ENCODE measurements around the gene ABHD6. TPM values are rescaled to one million over a fixed set of nuclear protein-coding genes. Genes with fewer than 3 reads are reported as not detected.

The ABHD6 gene
- total RNA-seq, 4 donors from 2014 or later, result 19.4 to 29.2 (median 28.6) TPM

DNA sequence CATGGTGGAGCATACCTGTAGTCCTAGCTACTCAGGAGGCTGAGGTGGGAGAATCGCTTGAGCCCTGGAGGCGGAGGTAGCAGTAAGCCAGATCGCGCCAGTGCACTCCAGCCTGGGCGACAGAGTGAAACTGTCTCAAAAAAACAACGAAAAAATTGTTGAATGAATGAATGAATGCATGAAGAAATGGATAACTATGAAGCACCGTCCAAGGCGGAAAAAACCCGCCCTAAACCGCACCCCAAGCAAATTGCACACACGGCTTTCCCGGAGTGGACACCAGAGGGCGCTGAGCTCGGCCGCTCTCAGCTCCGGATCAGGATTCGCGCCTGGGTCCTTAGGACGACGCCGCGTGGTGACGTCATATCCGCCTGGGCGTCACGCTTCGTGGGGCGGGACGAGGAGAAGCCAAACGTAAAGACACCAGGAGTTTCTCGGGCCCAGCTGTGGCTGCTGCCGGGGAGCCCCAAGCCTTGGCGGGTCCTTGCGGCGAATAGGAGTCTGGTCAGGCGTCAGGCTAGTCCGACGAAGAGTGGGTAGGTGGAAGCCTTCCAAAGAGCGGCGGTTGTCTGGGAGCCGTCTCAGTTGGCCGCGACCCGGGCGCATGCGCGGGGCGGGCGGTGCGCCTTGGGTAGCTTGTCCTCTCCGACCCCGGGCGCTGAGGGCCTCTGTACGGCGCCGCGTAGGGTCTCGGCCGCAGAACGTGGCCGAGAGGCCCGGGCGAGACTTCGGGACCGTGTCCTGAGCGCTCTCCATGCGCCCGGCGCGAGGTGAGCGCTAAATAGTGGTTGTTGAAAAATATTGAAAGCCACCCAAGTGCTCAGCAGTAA lies 68.5 kb downstream of the ABHD6 start, which contains the start of the genes HTD2 and RPP14:
Gene HTD2 (plus strand): TSS at position 639 of the 830 bp plus-strand sequence. CDS start 11,094 bp downstream, outside the sequence.
Gene RPP14 (plus strand): TSS at position 364 of the 830 bp plus-strand sequence. CDS start 4,085 bp downstream, outside the sequence.
- TF ChIP-seq, protein P1, sequence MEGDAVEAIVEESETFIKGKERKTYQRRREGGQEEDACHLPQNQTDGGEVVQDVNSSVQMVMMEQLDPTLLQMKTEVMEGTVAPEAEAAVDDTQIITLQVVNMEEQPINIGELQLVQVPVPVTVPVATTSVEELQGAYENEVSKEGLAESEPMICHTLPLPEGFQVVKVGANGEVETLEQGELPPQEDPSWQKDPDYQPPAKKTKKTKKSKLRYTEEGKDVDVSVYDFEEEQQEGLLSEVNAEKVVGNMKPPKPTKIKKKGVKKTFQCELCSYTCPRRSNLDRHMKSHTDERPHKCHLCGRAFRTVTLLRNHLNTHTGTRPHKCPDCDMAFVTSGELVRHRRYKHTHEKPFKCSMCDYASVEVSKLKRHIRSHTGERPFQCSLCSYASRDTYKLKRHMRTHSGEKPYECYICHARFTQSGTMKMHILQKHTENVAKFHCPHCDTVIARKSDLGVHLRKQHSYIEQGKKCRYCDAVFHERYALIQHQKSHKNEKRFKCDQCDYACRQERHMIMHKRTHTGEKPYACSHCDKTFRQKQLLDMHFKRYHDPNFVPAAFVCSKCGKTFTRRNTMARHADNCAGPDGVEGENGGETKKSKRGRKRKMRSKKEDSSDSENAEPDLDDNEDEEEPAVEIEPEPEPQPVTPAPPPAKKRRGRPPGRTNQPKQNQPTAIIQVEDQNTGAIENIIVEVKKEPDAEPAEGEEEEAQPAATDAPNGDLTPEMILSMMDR (IDR thresholded peaks at IDR 0.05; ENCODE audit: low read depth), result no peak

DNA sequence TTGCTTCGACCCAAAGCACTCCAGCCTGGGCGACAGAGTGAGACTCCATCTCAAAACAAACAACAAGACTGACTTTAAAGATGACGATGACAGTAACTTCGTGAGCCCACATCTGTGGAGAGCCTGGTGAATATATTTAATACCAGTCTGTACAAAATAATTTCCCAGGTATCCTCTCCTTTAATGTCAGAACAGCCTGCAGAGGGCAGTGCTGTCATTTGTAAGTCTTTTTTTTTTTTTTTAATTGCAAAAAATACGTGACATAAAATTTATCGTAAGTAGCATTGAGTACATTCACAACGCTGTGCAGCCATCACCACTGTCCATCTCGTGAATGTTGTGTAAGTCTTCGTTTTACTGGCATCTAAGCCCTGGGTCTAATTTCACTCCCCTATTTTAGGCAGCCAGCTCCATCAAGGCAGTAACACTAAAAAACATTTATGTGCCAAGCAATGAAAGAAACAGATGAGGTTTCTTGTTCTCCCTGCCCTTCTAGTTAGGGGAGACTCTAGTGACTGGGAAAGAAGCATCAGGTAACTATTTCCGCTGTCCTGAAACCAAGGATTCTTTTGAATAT lies 70.1 kb downstream of the ABHD6 start:
- TF ChIP-seq, protein P1 (IDR thresholded peaks at IDR 0.05; ENCODE audit: low read depth), result no peak

DNA sequence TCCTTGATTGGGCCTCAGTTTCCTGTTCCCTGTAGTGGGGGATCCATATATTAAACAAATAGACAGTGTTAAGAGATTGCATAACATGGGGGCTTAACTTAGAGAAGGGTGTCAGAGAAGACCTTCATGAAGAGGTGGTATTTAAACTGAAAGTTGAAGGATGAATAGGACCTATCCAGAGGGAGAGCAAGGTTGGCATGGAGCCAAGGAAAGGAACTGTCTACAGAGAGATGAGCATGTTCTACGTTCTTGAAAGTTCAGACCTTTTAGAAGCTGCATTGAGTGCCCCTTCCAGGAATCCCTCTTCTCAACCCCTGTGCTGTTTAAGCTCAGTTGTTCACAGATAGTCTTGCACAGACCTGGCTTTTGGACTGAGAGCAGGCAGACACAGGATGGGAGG lies 71.1 kb downstream of the ABHD6 start:
- TF ChIP-seq, protein P1 (IDR thresholded peaks at IDR 0.05; ENCODE audit: low read depth), result no peak

DNA sequence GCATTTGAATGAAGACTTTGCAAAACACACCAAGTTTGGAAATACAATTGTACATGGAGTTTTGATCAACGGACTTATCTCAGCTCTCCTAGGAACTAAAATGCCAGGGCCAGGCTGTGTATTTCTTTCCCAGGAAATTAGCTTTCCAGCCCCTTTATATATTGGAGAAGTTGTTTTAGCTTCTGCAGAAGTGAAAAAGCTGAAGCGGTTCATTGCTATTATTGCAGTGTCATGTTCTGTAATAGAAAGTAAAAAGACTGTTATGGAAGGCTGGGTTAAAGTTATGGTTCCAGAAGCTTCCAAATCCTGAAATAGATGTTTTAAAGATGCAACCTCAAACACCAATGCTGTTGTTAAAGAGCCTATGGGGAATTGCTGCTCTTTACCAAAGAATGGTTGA lies 80.2 kb downstream of the ABHD6 start:
- TF ChIP-seq, protein P1 (IDR thresholded peaks at IDR 0.05; ENCODE audit: low read depth), result no peak

DNA sequence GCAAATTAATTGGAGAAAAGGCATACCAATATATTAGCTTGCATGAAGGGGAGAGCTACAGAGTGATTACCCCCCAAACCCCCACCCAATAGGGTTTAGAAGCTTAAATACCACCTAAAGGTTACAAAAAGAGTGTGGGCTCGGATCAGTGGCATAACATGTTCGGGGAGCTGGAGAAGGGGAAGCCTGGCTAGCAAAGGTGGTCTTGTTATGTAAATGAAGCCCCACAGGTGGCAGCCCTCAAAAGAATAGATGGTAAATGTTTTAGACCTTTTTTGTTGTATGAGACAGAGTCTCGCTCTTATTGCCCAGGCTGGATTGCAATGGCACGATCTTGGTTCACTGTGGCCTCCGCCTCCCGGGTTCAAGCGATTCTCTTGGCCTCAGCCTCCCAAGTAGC lies 84.2 kb downstream of the ABHD6 start:
- TF ChIP-seq, protein P1 (IDR thresholded peaks at IDR 0.05; ENCODE audit: low read depth), result no peak

DNA sequence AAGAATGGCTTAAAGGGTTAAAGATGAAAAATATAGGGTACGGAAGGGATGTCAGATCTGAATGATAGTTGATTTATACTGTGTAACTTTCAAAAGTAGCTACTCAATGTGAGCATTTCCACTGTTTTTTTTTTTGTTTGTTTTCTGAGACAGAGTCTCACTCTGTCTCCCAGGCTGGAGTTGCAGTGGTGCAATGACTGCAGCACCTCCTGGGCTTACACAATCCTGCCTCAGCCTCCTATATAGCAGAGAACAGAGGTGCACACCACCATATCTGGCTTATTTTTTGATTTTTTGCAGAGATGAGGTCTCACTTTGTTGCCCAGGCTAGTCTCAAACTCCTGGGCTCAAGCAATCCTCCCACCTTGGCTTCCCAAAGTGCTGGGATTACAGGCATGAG lies 85.2 kb downstream of the ABHD6 start:
- TF ChIP-seq, protein P1 (IDR thresholded peaks at IDR 0.05; ENCODE audit: low read depth), result no peak

All from subcutaneous adipose tissue (tissue), 4 donors.